ENCODE data around the gene ORAI1.

DNA sequence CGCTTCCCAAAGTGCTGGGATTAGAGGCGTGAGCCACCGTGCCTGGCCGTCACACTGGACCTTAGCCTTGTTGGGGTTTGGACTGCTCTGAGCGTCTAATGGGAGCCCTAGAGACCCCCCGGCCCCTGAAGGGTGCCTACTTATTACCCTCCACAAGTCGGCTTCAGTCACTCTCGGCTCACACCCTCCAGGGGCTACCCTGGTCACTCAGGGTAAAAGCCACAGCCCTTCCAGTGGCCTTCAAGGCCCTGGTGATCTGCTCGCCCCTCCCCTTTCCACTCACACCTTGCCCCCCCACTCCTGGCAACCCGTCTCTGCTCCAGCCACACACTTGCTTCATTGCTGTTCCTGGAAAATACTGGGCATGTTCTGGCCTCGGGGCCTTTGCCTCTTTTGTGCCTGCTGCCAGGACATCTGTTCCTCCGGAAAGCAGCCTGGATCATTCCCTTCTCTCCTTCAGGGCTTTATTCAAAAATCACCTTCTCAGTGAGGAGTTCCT lies 46.7 kb downstream of the ORAI1 start:
- TF ChIP-seq EZH2 (IDR thresholded peaks at IDR 0.05; ENCODE audit: insufficient read depth, poor library complexity, severe bottlenecking) (no peak), EZH2phosphoT487 (IDR thresholded peaks at IDR 0.05; ENCODE audit: insufficient read depth, low read depth) (no peak)
